ENCODE results near the gene DRAP1. TPM values are rescaled to one million over a fixed set of nuclear protein-coding genes. Genes with fewer than 3 reads are reported as not detected.

The DRAP1 gene
- total RNA-seq, 5 donors from 2014 or later (not counting 1 experiment from before 2014, with no cell fraction given): 56.3 to 122 (median 107) TPM

DNA sequence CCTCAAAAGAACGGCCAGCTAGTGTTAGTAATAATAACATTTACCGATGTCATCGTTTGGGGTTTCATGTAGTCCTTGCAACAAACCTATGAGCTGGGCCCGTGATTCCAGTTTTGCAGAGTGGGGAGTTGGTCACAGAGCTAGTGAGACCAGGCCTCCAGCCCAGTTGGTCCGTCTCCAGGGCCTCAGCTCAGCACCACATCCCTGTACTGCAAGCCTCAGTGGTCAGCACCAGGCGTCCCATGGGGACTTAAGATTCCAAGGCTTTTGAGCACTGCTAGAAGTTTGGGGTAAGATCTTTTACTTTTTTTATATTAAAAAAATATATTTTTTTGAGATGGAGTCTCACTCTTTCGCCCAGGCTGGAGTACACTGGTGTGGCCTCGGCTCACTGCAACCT is 25.0 kb downstream of the DRAP1 start:
- H3K4me3 Mint-ChIP-seq: no peak overlapping the region
- peaks cover 0 to 10% of the 10 kb centered on the region in 2 experiments for H3K27me3 ChIP-seq (replicated peaks in 1 of 2; ENCODE audit: control insufficient read depth in 2 of 2, extremely low read depth in 1 of 2, insufficient read depth in 2 of 2, low read length in 1 of 2)
- ChIA-PET POLR2A (no interaction called here), CTCF (no interaction called here)
- H3K9me3 ChIP-seq: no peaks in the 10 kb centered on the region
- H3K4me1 Mint-ChIP-seq: peaks cover 0 to 5% (median 0%) of the 10 kb centered on the region in 3 donors
- no peak for DNase-seq
- no peak for ATAC-seq (replicated peaks in 1 of 4)
- 92% methylated on average over 5 of the region's 8 CpGs for WGBS (ENCODE audit: insufficient coverage)
- no peaks in the 10 kb centered on the region for H3K4me1 ChIP-seq (ENCODE audit: control insufficient read depth in 1 of 2, extremely low read depth in 1 of 2, insufficient read depth in 2 of 2, low read length in 2 of 2)
- no peaks in the 10 kb centered on the region for H3K36me3 ChIP-seq (ENCODE audit: control insufficient read depth in 2 of 2, extremely low read depth in 1 of 2, insufficient read depth in 1 of 2, low read length in 1 of 2)
- H3K9me3 Mint-ChIP-seq: no peaks in the 10 kb centered on the region
- no peaks in the 10 kb centered on the region for H3K36me3 Mint-ChIP-seq
- H3K4me3 ChIP-seq (ENCODE audit: control insufficient read depth in 1 of 2, extremely low read depth in 1 of 2, low read length in 1 of 2): no peak overlapping the region
- no peak overlapping the region for H3K27ac ChIP-seq (ENCODE audit: low read length)
- no peak overlapping the region for H3K27ac Mint-ChIP-seq
- no peaks in the 10 kb centered on the region for H3K27me3 Mint-ChIP-seq

GRCh38 chr11:65944767-65945166 is 25.5 kb downstream of the DRAP1 start:
- Histone ChIP-seq H3K27ac (ENCODE audit: low read length) (no peak overlapping the region), H3K4me3 (ENCODE audit: control insufficient read depth in 1 of 2, extremely low read depth in 1 of 2, low read length in 1 of 2) (no peak overlapping the region), H3K36me3 (ENCODE audit: control insufficient read depth in 2 of 2, extremely low read depth in 1 of 2, insufficient read depth in 1 of 2, low read length in 1 of 2) (no peaks in the 10 kb centered on the region), H3K9me3 (no peaks in the 10 kb centered on the region), H3K27me3 (replicated peaks in 1 of 2; ENCODE audit: control insufficient read depth in 2 of 2, extremely low read depth in 1 of 2, insufficient read depth in 2 of 2, low read length in 1 of 2) (peaks cover 0 to 7% of the 10 kb centered on the region in 2 experiments), H3K4me1 (ENCODE audit: control insufficient read depth in 1 of 2, extremely low read depth in 1 of 2, insufficient read depth in 2 of 2, low read length in 2 of 2) (no peaks in the 10 kb centered on the region)
- H3K4me1 Mint-ChIP-seq: peaks cover 0 to 5% (median 0%) of the 10 kb centered on the region in 3 donors
- 91% methylated on average over 4 of the region's 8 CpGs for WGBS (ENCODE audit: insufficient coverage)
- no peaks in the 10 kb centered on the region for H3K27me3 Mint-ChIP-seq
- no peaks in the 10 kb centered on the region for H3K36me3 Mint-ChIP-seq
- no peaks in the 10 kb centered on the region for H3K9me3 Mint-ChIP-seq
- ATAC-seq (replicated peaks in 1 of 4) (no peak), DNase-seq (no peak)
- H3K27ac Mint-ChIP-seq: no peak overlapping the region
- ChIA-PET POLR2A (no interaction called here), CTCF (no interaction called here)
- H3K4me3 Mint-ChIP-seq: no peak overlapping the region

DNA sequence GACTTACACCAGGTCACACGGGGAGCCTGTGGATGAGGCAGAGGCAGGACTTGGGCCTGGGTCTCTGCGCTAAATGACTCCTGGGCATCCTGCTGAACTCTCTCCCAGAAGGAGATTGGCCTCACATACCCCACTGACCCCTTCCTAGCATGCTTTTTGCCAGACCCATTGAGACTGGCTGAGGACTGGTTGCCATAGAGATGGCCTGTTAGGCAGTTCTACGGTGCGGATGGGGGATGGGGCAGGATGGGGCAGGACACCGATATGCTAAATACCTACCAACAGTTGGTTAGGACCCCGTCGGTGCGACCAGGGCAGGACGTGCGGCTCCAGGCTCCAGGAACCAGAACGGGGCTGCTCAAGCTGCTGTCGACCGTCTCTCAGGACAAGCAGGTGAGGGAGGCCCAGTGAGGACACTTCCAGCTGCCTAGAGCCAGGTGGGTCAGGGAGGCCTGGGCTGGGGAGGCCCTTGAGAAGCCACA is 26.2 kb downstream of the DRAP1 start, which contains the start of gene TSGA10IP:
TSGA10IP (plus strand) TSS at position 51 of the 482 bp plus-strand sequence; CDS start at position 247, 196 bp downstream.
- ATAC-seq (replicated peaks in 1 of 4) (no peak), DNase-seq (no peak)
- Mint-ChIP-seq H3K4me3 (no peak within 1 kb of the TSS), H3K9me3 (no peaks in the 10 kb centered on the region), H3K27me3 (no peaks in the 10 kb centered on the region), H3K36me3 (no peaks in the 10 kb centered on the region), H3K27ac (no peak within 1 kb of the TSS), H3K4me1 (peaks cover 0 to 5% (median 0%) of the 10 kb centered on the region in 3 donors)
- H3K4me3 ChIP-seq (ENCODE audit: control insufficient read depth in 1 of 2, extremely low read depth in 1 of 2, low read length in 1 of 2): no peak within 1 kb of the TSS
- ChIA-PET CTCF (no interaction called here), POLR2A (no interaction called here)
- no peaks in the 10 kb centered on the region for H3K9me3 ChIP-seq
- WGBS (ENCODE audit: insufficient coverage): 90% methylated on average over 10 of the region's 13 CpGs
- H3K4me1 ChIP-seq (ENCODE audit: control insufficient read depth in 1 of 2, extremely low read depth in 1 of 2, insufficient read depth in 2 of 2, low read length in 2 of 2): no peaks in the 10 kb centered on the region
- H3K27me3 ChIP-seq (replicated peaks in 1 of 2; ENCODE audit: control insufficient read depth in 2 of 2, extremely low read depth in 1 of 2, insufficient read depth in 2 of 2, low read length in 1 of 2): peaks cover 0 to 5% of the 10 kb centered on the region in 2 experiments
- H3K27ac ChIP-seq (ENCODE audit: low read length): no peak within 1 kb of the TSS
- no peaks in the 10 kb centered on the region for H3K36me3 ChIP-seq (ENCODE audit: control insufficient read depth in 2 of 2, extremely low read depth in 1 of 2, insufficient read depth in 1 of 2, low read length in 1 of 2)

DNA sequence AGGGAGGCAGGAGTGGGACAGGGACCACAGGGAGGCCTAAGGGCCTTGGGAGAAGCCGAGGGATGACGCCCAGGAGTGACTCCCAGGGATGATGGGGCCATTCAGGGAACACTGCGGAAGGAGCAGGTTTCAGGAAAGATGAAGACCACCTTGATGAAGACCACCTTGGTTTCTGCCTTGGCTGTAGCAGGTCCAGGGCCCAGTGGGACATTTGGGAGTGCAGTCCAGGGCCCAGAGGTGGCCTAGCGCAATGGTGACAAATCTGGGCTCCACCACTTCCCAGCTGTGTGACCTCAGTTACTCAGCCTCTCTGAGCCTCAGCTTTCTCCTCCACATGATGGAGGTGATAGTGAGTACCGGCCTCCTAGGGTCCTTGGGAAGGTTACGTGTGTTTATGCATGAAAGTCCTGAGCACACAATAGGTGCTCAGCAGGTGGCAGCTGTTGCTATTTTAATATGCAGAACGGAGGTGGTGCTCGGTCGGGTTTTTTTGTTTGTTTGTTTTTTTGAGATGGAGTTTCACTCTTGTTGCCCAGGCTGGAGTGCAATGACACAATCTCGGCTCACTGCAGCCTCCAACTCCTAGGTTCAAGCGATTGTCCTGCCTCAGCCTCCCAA is 26.8 kb downstream of the DRAP1 start:
- H3K4me1 ChIP-seq (ENCODE audit: control insufficient read depth in 1 of 2, extremely low read depth in 1 of 2, insufficient read depth in 2 of 2, low read length in 2 of 2): no peaks in the 10 kb centered on the region
- H3K4me3 Mint-ChIP-seq: no peak overlapping the region
- H3K4me3 ChIP-seq (ENCODE audit: control insufficient read depth in 1 of 2, extremely low read depth in 1 of 2, low read length in 1 of 2): no peak overlapping the region
- ChIA-PET CTCF (no interaction called here), POLR2A (no interaction called here)
- H3K4me1 Mint-ChIP-seq: peaks cover 0 to 5% (median 0%) of the 10 kb centered on the region in 3 donors
- peaks cover 0 to 3% of the 10 kb centered on the region in 2 experiments for H3K27me3 ChIP-seq (replicated peaks in 1 of 2; ENCODE audit: control insufficient read depth in 2 of 2, extremely low read depth in 1 of 2, insufficient read depth in 2 of 2, low read length in 1 of 2)
- no peaks in the 10 kb centered on the region for H3K36me3 Mint-ChIP-seq
- DNase-seq: no peak
- no peaks in the 10 kb centered on the region for H3K27me3 Mint-ChIP-seq
- ATAC-seq (replicated peaks in 1 of 4): no peak
- H3K27ac ChIP-seq (ENCODE audit: low read length): no peak overlapping the region
- WGBS (ENCODE audit: insufficient coverage): 97% methylated on average over 5 of the region's 11 CpGs
- H3K36me3 ChIP-seq (ENCODE audit: control insufficient read depth in 2 of 2, extremely low read depth in 1 of 2, insufficient read depth in 1 of 2, low read length in 1 of 2): no peaks in the 10 kb centered on the region
- no peak overlapping the region for H3K27ac Mint-ChIP-seq
- no peaks in the 10 kb centered on the region for H3K9me3 Mint-ChIP-seq
- no peaks in the 10 kb centered on the region for H3K9me3 ChIP-seq

- CTCF ChIA-PET: no interaction called here
- WGBS (ENCODE audit: insufficient coverage): 75% methylated on average over 3 of the region's 4 CpGs
These were observed 27.4 kb downstream of the DRAP1 start for GRCh38 chr11:65946655-65947054.

GRCh38 chr11:65947133-65947532 is 27.9 kb downstream of the DRAP1 start:
- H3K4me3 Mint-ChIP-seq: no peak overlapping the region
- H3K9me3 Mint-ChIP-seq: no peaks in the 10 kb centered on the region
- no peak overlapping the region for H3K27ac Mint-ChIP-seq
- ATAC-seq (replicated peaks in 1 of 4) (no peak), DNase-seq (no peak)
- 92% methylated on average over 12 of the region's 13 CpGs for WGBS (ENCODE audit: insufficient coverage)
- ChIA-PET CTCF (no interaction called here), POLR2A (no interaction called here)
- no peaks in the 10 kb centered on the region for H3K27me3 Mint-ChIP-seq
- H3K4me1 Mint-ChIP-seq: no peaks in the 10 kb centered on the region
- no peaks in the 10 kb centered on the region for H3K9me3 ChIP-seq
- H3K4me3 ChIP-seq (ENCODE audit: control insufficient read depth in 1 of 2, extremely low read depth in 1 of 2, low read length in 1 of 2): no peak overlapping the region
- no peaks in the 10 kb centered on the region for H3K4me1 ChIP-seq (ENCODE audit: control insufficient read depth in 1 of 2, extremely low read depth in 1 of 2, insufficient read depth in 2 of 2, low read length in 2 of 2)
- H3K36me3 Mint-ChIP-seq: no peaks in the 10 kb centered on the region
- no peaks in the 10 kb centered on the region for H3K36me3 ChIP-seq (ENCODE audit: control insufficient read depth in 2 of 2, extremely low read depth in 1 of 2, insufficient read depth in 1 of 2, low read length in 1 of 2)
- H3K27ac ChIP-seq (ENCODE audit: low read length): no peak overlapping the region
- peaks cover 0 to 3% of the 10 kb centered on the region in 2 experiments for H3K27me3 ChIP-seq (replicated peaks in 1 of 2; ENCODE audit: control insufficient read depth in 2 of 2, extremely low read depth in 1 of 2, insufficient read depth in 2 of 2, low read length in 1 of 2)

More at GRCh38 chr11:65946655-65947054, 27.4 kb downstream of the DRAP1 start:
- Mint-ChIP-seq H3K27ac (no peak overlapping the region), H3K9me3 (no peaks in the 10 kb centered on the region), H3K27me3 (no peaks in the 10 kb centered on the region), H3K4me3 (no peak overlapping the region), H3K4me1 (peaks cover 0 to under 1% (median 0%) of the 10 kb centered on the region in 3 donors), H3K36me3 (no peaks in the 10 kb centered on the region)
- H3K9me3 ChIP-seq: no peaks in the 10 kb centered on the region
- peaks cover 0 to 3% of the 10 kb centered on the region in 2 experiments for H3K27me3 ChIP-seq (replicated peaks in 1 of 2; ENCODE audit: control insufficient read depth in 2 of 2, extremely low read depth in 1 of 2, insufficient read depth in 2 of 2, low read length in 1 of 2)
- DNase-seq (no peak), ATAC-seq (replicated peaks in 1 of 4) (peak in 1 of 4 experiments; percentile 6)
- no peaks in the 10 kb centered on the region for H3K4me1 ChIP-seq (ENCODE audit: control insufficient read depth in 1 of 2, extremely low read depth in 1 of 2, insufficient read depth in 2 of 2, low read length in 2 of 2)
- no peaks in the 10 kb centered on the region for H3K36me3 ChIP-seq (ENCODE audit: control insufficient read depth in 2 of 2, extremely low read depth in 1 of 2, insufficient read depth in 1 of 2, low read length in 1 of 2)
- H3K4me3 ChIP-seq (ENCODE audit: control insufficient read depth in 1 of 2, extremely low read depth in 1 of 2, low read length in 1 of 2): no peak overlapping the region
- no peak overlapping the region for H3K27ac ChIP-seq (ENCODE audit: low read length)
- POLR2A ChIA-PET: no interaction called here

Measured in T-cell (primary cell).